HCT116 (cell line): Measurements from ENCODE around the gene FSIP1. TPM values are rescaled to one million over a fixed set of nuclear protein-coding genes. Genes with fewer than 3 reads are reported as not detected.

Source experiments
- ATAC-seq: fragments of 200-7000 bp; cut with Tn5 transposase; 2 replicates; pipeline ENCODE4 v1.9.1; 2020; ENCODE audit warnings: mild to moderate bottlenecking, moderate library complexity
- BruUV-seq: library from RNA; stranded (reverse); fragments of 400-500 nt; replicated peaks from 2 replicates; lab custom pipeline; 2021; lab: Mats Ljungman, UMichigan
- CTCF ChIA-PET: fragments of 300-600 bp; sonication (Branson Sonifier 250); formaldehyde crosslinking; loops from one replicate; lab custom pipeline; 2021; ENCODE audit warnings: antibody characterized with exemption; lab: Charles Lee
- POLR2A ChIA-PET: fragments of 300-600, 350-600 bp; sonication (Branson Sonifier 250); formaldehyde crosslinking; loops from one replicate; lab custom pipeline; 2021; ENCODE audit warnings: antibody characterized with exemption; lab: Charles Lee
- RAD21 ChIA-PET, 2 experiments: fragments of 300-600 bp; sonication (Branson Sonifier 250); formaldehyde crosslinking; loops; one replicate each; lab custom pipeline; 2023; ENCODE audit warnings: low total read pairs in 2 of 2; ENCODE audit not compliant: uncharacterized antibody in 2 of 2, unreplicated experiment in 2 of 2, low non-redundant PET in 1 of 2; lab: Charles Lee
- DNase-seq: peaks from one replicate; pipeline ENCODE4 v3.0.0-alpha.2; 2010; ENCODE audit warnings: low read depth, low spot score
- H2AFZ ChIP-seq: fragments of 200-600 bp; shearing (Covaris generic), sonication (generic); 2 replicates; pipeline ENCODE4 v1.6.1; 2017; ENCODE audit warnings: low read depth, mixed run types, mixed read lengths, antibody characterized with exemption, low read length; ENCODE audit not compliant: poor library complexity, severe bottlenecking
- H3K27ac ChIP-seq: 2 replicates; pipeline ENCODE4 v1.5.1; 2012; ENCODE audit warnings: low read depth, low read length
- H3K27me3 ChIP-seq: fragments of 200-600 bp; sonication (generic); 2 replicates; pipeline ENCODE4 v1.6.1; 2016; ENCODE audit warnings: mixed run types, low read length, mixed read lengths; ENCODE audit not compliant: insufficient read depth
- H3K36me3 ChIP-seq, 2 experiments: fragments of 200-500 bp in 1 of 2; fragments of 200-600 bp in 1 of 2; sonication (Bioruptor generic) in 1 of 2; sonication (generic) in 1 of 2; 2 replicates each; pipeline versions ENCODE4 v1.5.1 to v1.6.1; 2014 to 2016; ENCODE audit warnings: low read length in 2 of 2, inconsistent platforms in 1 of 2, mixed read lengths in 1 of 2, mixed run types in 1 of 2; ENCODE audit not compliant: insufficient read depth in 2 of 2, control insufficient read depth in 1 of 2
- H3K4me1 ChIP-seq, 2 experiments: fragments of 200-600 bp in 1 of 2; sonication (generic) in 1 of 2; 2 replicates each; pipeline versions ENCODE4 v1.5.1 to v1.6.1; 2012 to 2017; ENCODE audit warnings: low read length in 2 of 2, inconsistent platforms in 1 of 2, mild to moderate bottlenecking in 1 of 2, mixed read lengths in 1 of 2, mixed run types in 1 of 2, moderate library complexity in 1 of 2; ENCODE audit not compliant: insufficient read depth in 2 of 2, control insufficient read depth in 1 of 2
- H3K4me2 ChIP-seq: fragments of 200-600 bp; sonication (generic); 2 replicates; pipeline ENCODE4 v1.6.1; 2017; ENCODE audit warnings: mixed run types, low read length, mixed read lengths
- H3K4me3 ChIP-seq, 2 experiments: fragments of 200-600 bp in 1 of 2; sonication (generic) in 1 of 2; replicated peaks in 1 of 2; 2 replicates each; pipeline ENCODE4 v1.5.1; 2011 to 2016; ENCODE audit warnings: low read length in 2 of 2, control low read depth in 1 of 2, low read depth in 1 of 2, mild to moderate bottlenecking in 1 of 2, mixed read lengths in 1 of 2, mixed run types in 1 of 2
- H3K79me2 ChIP-seq: fragments of 200-600 bp; sonication (generic); 2 replicates; pipeline ENCODE4 v1.6.1; 2017; ENCODE audit warnings: mild to moderate bottlenecking, mixed run types, low read length, moderate library complexity, mixed read lengths; ENCODE audit not compliant: insufficient read depth
- H3K9ac ChIP-seq: fragments of 200-600 bp; sonication (generic); 2 replicates; pipeline ENCODE4 v1.6.1; 2016; ENCODE audit warnings: low read length, mixed read lengths
- H3K9me2 ChIP-seq: fragments of 200-600 bp; sonication (generic), shearing (Covaris generic); 2 replicates; pipeline ENCODE4 v1.6.1; 2017; ENCODE audit warnings: mixed run types, mild to moderate bottlenecking, moderate library complexity; ENCODE audit not compliant: insufficient read depth
- H3K9me3 ChIP-seq, 2 experiments: fragments of 200-500 bp in 1 of 2; fragments of 200-600 bp in 1 of 2; sonication (Bioruptor generic) in 1 of 2; sonication (generic) in 1 of 2; 2 replicates each; pipeline ENCODE4 v1.6.1; 2014 to 2017; ENCODE audit warnings: low read length in 2 of 2, mixed read lengths in 2 of 2, inconsistent platforms in 1 of 2, low read depth in 1 of 2, mild to moderate bottlenecking in 1 of 2, mixed run types in 1 of 2, moderate library complexity in 1 of 2; ENCODE audit not compliant: control insufficient read depth in 1 of 2, insufficient read depth in 1 of 2
- H4K20me1 ChIP-seq: fragments of 200-600 bp; sonication (generic), shearing (Covaris generic); 2 replicates; pipeline ENCODE4 v1.6.1; 2017; ENCODE audit warnings: mixed run types, mild to moderate bottlenecking, moderate library complexity; ENCODE audit not compliant: insufficient read depth
- ATF3 ChIP-seq: IDR thresholded peaks from 2 replicates; pipeline ENCODE4 v1.6.1; 2012
- CEBPB ChIP-seq: IDR thresholded peaks from 2 replicates; pipeline ENCODE4 v1.6.1; 2012; ENCODE audit warnings: low read depth
- CTCF ChIP-seq, 3 experiments: fragments of 200-600 bp in 1 of 3; sonication (generic) in 1 of 3; IDR thresholded peaks in 2 of 3; conservative IDR thresholded peaks in 1 of 3; 2 replicates each; pipeline ENCODE4 v1.5.1; 2012 to 2017; ENCODE audit warnings: low read depth in 2 of 3, low read length in 2 of 3, antibody characterized with exemption in 1 of 3, borderline replicate concordance in 1 of 3, control low read depth in 1 of 3, mild to moderate bottlenecking in 1 of 3, mixed read lengths in 1 of 3, mixed run types in 1 of 3, moderate library complexity in 1 of 3; ENCODE audit not compliant: insufficient read depth in 1 of 3
- ELF1 ChIP-seq: IDR thresholded peaks from 2 replicates; pipeline ENCODE4 v1.6.1; 2012; ENCODE audit warnings: low read depth, borderline replicate concordance
- EZH2phosphoT487 ChIP-seq: fragments of 200-600 bp; IDR thresholded peaks from 2 replicates; pipeline ENCODE4 v1.6.1; 2018; ENCODE audit warnings: antibody characterized with exemption, borderline replicate concordance
- FOSL1 ChIP-seq: IDR thresholded peaks from 2 replicates; pipeline ENCODE4 v1.6.1; 2012; ENCODE audit warnings: low read depth
- JUND ChIP-seq: IDR thresholded peaks from 2 replicates; pipeline ENCODE4 v1.6.1; 2012
- MAX ChIP-seq: IDR thresholded peaks from 2 replicates; pipeline ENCODE4 v1.6.1; 2012
- POLR2A ChIP-seq: IDR thresholded peaks from 2 replicates; pipeline ENCODE4 v1.7.0; 2011; ENCODE audit warnings: borderline replicate concordance; ENCODE audit not compliant: insufficient read depth, insufficient read length; ENCODE audit errors: extremely low read depth
- POLR2AphosphoS5 ChIP-seq: IDR thresholded peaks from 2 replicates; pipeline ENCODE4 v1.6.1; 2011; ENCODE audit warnings: mild to moderate bottlenecking, low read depth, low read length, moderate library complexity
- RAD21 ChIP-seq: IDR thresholded peaks from 2 replicates; pipeline ENCODE4 v1.6.1; 2012; ENCODE audit warnings: low read depth, mild to moderate bottlenecking
- SP1 ChIP-seq: IDR thresholded peaks from 2 replicates; pipeline ENCODE4 v1.6.1; 2012; ENCODE audit warnings: low read depth
- SRF ChIP-seq: IDR thresholded peaks from 2 replicates; pipeline ENCODE4 v1.6.1; 2012; ENCODE audit warnings: low read depth
- intact Hi-C: fragments of 100-400 bp; cut with micrococcal nuclease; formaldehyde crosslinking; loops from 2 replicates; pipeline ENCODE4 v1.10.0; 2022
- total RNA-seq: library from RNA; stranded (reverse); gene quantifications from one replicate; pipeline ENCODE4 v1.2.1, GENCODE V29; 2021; ENCODE audit not compliant: unreplicated experiment

The FSIP1 gene
- total RNA-seq, 1 experiment from 2014 or later = 0.42 TPM

- TF ChIP-seq CTCF (IDR thresholded peaks at IDR 0.05 in 2 of 3, conservative IDR thresholded peaks at IDR 0.05 in 1 of 3; ENCODE audit: borderline replicate concordance in 1 of 3, insufficient read depth in 1 of 3, low read depth in 2 of 3, low read length in 2 of 3) (no peak), EZH2phosphoT487 (no peak), MAX (no peak)
- TF ChIP-seq, all 23 proteins: peak for 0
These were observed 224.2 kb downstream of the FSIP1 start (continued) for GRCh38 chr15:39558421-39558820.

- Histone ChIP-seq H3K4me3 (no peak overlapping the region), H3K27me3 (no peaks in the 10 kb centered on the region), H3K4me2 (no peak overlapping the region), H3K9me2 (no peaks in the 10 kb centered on the region), H3K79me2 (no peaks in the 10 kb centered on the region)
- TF ChIP-seq FOSL1 (no peak), CEBPB (no peak), POLR2AphosphoS5 (no peak), RAD21 (no peak), SRF (no peak), ELF1 (no peak), SP1 (no peak), JUND (no peak), POLR2A (no peak), ATF3 (no peak), EZH2phosphoT487 (no peak)
- TF ChIP-seq, all 23 proteins: peak for 0
- H4K20me1 ChIP-seq = no peaks in the 10 kb centered on the region
- DNase-seq (no peak), ATAC-seq (no peak)
- CTCF ChIA-PET = no interaction called here
- intact Hi-C loops = no loop called here
- no peaks in the 10 kb centered on the region for H3K9me3 ChIP-seq
- POLR2A ChIA-PET = no interaction called here
- RAD21 ChIA-PET = no interaction called here
- H3K36me3 ChIP-seq = no peaks in the 10 kb centered on the region
- no peak overlapping the region for H3K9ac ChIP-seq
- H2AFZ ChIP-seq = no peak overlapping the region
- BruUV-seq = no TSS peak
- no peaks in the 10 kb centered on the region for H3K4me1 ChIP-seq
- no peak overlapping the region for H3K27ac ChIP-seq
These were observed 226.2 kb downstream of the FSIP1 start for GRCh38 chr15:39556461-39556860.
